HepG2 (cell line): ENCODE measurements around the gene SRPRA. TPM values are rescaled to one million over a fixed set of nuclear protein-coding genes. Genes with fewer than 3 reads are reported as not detected.
A peak's percentile ranks its signal among the peaks of the same experiment; 100 is the strongest.

ENCODE experiments used
- ARID5B ChIP-seq: IDR thresholded peaks from 2 replicates; pipeline ENCODE4 v1.4.0; 2020; ENCODE audit warnings: mild to moderate bottlenecking, missing genetic modification reagents
- IRF1 ChIP-seq: sonication (generic); formaldehyde crosslinking; IDR thresholded peaks from 2 replicates; pipeline ENCODE4 v1.4.0; 2020; ENCODE audit warnings: low read depth, mild to moderate bottlenecking, missing genetic modification reagents
- KDM2A ChIP-seq: sonication (generic); formaldehyde crosslinking; IDR thresholded peaks from 2 replicates; pipeline ENCODE4 v1.4.0; 2020; ENCODE audit warnings: low read depth, missing genetic modification reagents, borderline replicate concordance
- KDM3A ChIP-seq: IDR thresholded peaks from 2 replicates; pipeline ENCODE4 v1.6.1; 2018; ENCODE audit warnings: low read depth, missing compliant biosample characterization
- KLF12 ChIP-seq: sonication (generic); formaldehyde crosslinking; IDR thresholded peaks from 2 replicates; pipeline ENCODE4 v1.4.0; 2020; ENCODE audit warnings: missing genetic modification reagents, borderline replicate concordance
- KLF13 ChIP-seq: sonication (generic); formaldehyde crosslinking; IDR thresholded peaks from 2 replicates; pipeline ENCODE4 v1.4.0; 2020; ENCODE audit warnings: mild to moderate bottlenecking, missing genetic modification reagents
- SALL2 ChIP-seq: sonication (generic); formaldehyde crosslinking; IDR thresholded peaks from 2 replicates; pipeline ENCODE4 v1.8.1; 2023; ENCODE audit warnings: mild to moderate bottlenecking, missing genetic modification reagents, inconsistent platforms
- SMARCC2 ChIP-seq: fragments of 450-650 bp; IDR thresholded peaks from 2 replicates; pipeline ENCODE4 v1.6.1; 2017; ENCODE audit warnings: antibody characterized with exemption, mild to moderate bottlenecking
- SMYD3 ChIP-seq: sonication (generic); formaldehyde crosslinking; IDR thresholded peaks from 2 replicates; pipeline ENCODE4 v1.8.1; 2023; ENCODE audit warnings: mild to moderate bottlenecking, missing genetic modification reagents
- ZBTB39 ChIP-seq: sonication (generic); formaldehyde crosslinking; IDR thresholded peaks from 2 replicates; pipeline ENCODE4 v1.5.0; 2020; ENCODE audit warnings: missing genetic modification reagents
- ZNF614 ChIP-seq: IDR thresholded peaks from 2 replicates; pipeline ENCODE4 v1.6.1; 2018; ENCODE audit warnings: missing biosample characterization, missing genetic modification reagents, inconsistent platforms, borderline replicate concordance
- polyA plus RNA-seq, 8 experiments: library from polyadenylated mRNA; depleted of rRNA in 3 of 8; stranded (reverse) in 7 of 8; unstranded in 1 of 8; fragments of >200 nt; fragmentation: Illumina TruSeq in 4 of 8; extraction: Trizol in 4 of 8; gene quantifications; 2 replicates each; pipeline versions ENCODE4 v1.2.1 to v1.2.3, GENCODE V29; 2011 to 2016; ENCODE audit warnings: low read depth in 4 of 8, missing spikeins in 1 of 8, mixed read lengths in 1 of 8; ENCODE audit not compliant: insufficient read depth in 1 of 8
- total RNA-seq, 5 experiments: library from RNA; depleted of rRNA; stranded (reverse); fragments of >200 nt; fragmentation: Illumina TruSeq; extraction: Trizol; gene quantifications; 2 replicates each; pipeline ENCODE4 v1.2.3, GENCODE V29; 2016; ENCODE audit warnings: low read depth in 1 of 5
- TF ChIP-seq, protein P1 (sequence below): sonication (generic); formaldehyde crosslinking; IDR thresholded peaks from one replicate; pipeline ENCODE4 v1.5.1; 2020; ENCODE audit warnings: mild to moderate bottlenecking, missing genetic modification reagents; ENCODE audit errors: not compliant biosample characterization

SRPRA gene
- total and polyA plus RNA-seq, 2 of the 13 experiments (the other 11 are each of a cell fraction or from before 2014, with no cell fraction given): 27.7 to 64.6 TPM

DNA sequence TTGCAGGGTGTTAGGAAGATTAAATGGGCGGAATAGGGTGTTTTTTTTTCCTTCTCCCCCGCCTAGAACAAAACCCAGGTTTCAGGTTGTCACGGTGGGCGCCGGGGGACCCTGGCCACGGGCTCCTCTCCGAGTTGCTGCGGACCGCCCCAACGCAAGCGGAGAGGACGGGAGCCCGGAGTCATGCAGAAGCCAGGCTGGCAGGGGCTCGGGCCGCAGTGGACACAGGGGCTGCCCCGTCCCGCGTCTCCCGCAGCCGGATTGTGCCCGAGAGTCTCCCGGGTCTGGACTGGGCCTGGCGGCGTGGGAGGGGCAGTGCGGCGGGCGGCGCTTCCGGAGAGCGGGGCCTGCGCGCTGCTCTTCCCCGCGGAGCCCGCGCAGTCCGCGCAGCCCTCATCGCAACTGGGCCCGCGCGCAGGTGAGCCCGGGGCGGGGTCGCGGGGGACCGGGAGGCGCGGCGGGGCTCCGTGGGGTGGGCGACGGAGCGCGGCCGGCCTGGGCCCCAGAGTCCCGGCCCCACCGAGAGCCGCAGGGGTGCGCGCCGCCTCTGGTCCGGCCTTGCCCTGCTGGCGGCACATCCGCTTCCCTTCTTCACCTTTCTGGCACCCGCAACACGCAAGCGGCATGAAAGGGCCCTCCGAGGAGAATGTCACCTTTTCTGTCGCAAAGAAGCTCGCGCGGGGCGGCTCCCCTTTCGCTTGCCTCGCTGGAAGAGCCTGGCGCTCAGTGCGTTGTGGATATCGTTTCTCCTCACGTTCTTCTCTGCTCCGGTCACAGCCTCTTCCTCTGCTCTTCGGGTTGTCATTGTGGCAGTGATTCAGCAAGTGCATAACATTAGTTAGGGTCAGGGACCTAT lies 14.3 kb upstream of the SRPRA start, which contains the start of gene TIRAP (continued):
- TF ChIP-seq, protein P1, sequence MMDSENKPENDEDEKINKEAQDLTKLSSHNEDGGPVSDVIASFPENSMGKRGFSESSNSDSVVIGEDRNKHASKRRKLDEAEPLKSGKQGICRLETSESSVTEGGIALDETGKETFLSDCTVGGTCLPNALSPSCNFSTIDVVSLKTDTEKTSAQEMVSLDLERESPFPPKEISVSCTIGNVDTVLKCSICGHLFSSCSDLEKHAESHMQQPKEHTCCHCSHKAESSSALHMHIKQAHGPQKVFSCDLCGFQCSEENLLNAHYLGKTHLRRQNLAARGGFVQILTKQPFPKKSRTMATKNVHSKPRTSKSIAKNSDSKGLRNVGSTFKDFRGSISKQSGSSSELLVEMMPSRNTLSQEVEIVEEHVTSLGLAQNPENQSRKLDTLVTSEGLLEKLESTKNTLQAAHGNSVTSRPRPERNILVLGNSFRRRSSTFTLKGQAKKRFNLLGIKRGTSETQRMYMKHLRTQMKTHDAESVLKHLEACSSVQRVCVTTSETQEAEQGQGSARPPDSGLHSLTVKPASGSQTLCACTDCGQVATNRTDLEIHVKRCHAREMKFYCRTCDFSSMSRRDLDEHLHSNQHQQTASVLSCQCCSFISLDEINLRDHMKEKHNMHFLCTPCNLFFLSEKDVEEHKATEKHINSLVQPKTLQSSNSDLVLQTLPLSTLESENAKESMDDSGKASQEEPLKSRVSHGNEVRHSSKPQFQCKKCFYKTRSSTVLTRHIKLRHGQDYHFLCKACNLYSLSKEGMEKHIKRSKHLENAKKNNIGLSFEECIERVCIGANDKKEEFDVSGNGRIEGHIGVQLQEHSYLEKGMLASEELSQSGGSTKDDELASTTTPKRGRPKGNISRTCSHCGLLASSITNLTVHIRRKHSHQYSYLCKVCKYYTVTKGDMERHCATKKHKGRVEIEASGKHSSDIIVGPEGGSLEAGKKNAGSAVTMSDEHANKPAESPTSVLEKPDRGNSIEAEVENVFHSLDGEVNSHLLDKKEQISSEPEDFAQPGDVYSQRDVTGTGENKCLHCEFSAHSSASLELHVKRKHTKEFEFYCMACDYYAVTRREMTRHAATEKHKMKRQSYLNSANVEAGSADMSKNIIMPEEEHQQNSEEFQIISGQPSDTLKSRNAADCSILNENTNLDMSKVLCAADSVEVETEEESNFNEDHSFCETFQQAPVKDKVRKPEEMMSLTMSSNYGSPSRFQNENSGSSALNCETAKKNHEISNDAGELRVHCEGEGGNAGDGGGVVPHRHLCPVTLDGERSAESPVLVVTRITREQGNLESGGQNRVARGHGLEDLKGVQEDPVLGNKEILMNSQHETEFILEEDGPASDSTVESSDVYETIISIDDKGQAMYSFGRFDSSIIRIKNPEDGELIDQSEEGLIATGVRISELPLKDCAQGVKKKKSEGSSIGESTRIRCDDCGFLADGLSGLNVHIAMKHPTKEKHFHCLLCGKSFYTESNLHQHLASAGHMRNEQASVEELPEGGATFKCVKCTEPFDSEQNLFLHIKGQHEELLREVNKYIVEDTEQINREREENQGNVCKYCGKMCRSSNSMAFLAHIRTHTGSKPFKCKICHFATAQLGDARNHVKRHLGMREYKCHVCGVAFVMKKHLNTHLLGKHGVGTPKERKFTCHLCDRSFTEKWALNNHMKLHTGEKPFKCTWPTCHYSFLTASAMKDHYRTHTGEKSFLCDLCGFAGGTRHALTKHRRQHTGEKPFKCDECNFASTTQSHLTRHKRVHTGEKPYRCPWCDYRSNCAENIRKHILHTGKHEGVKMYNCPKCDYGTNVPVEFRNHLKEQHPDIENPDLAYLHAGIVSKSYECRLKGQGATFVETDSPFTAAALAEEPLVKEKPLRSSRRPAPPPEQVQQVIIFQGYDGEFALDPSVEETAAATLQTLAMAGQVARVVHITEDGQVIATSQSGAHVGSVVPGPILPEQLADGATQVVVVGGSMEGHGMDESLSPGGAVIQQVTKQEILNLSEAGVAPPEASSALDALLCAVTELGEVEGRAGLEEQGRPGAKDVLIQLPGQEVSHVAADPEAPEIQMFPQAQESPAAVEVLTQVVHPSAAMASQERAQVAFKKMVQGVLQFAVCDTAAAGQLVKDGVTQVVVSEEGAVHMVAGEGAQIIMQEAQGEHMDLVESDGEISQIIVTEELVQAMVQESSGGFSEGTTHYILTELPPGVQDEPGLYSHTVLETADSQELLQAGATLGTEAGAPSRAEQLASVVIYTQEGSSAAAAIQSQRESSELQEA (CRISPR knock-in tag): peak; percentile 19
- TF ChIP-seq SALL2 (CRISPR knock-in tag): no peak
- TF ChIP-seq ZBTB39 (CRISPR knock-in tag): no peak
- TF ChIP-seq KDM3A: no peak
- peak; percentile 79 for TF ChIP-seq KDM2A (CRISPR knock-in tag)
- peak; percentile 82; the same call in 1 of the 2 replicates for TF ChIP-seq KLF12
- TF ChIP-seq KLF13 (CRISPR knock-in tag): 0 out of 2 replicates have a peak, but pooled peaks have one; percentile 60
- peak; percentile 41; the same call in 1 of the 2 replicates for TF ChIP-seq ZNF614 (CRISPR knock-in tag)
- 0 out of 2 replicates have a peak, but pooled peaks have one; percentile 54 for TF ChIP-seq SMYD3 (CRISPR knock-in tag)
- TF ChIP-seq SMARCC2: no peak
- peak; percentile 43; the same call in 1 of the 2 replicates for TF ChIP-seq ARID5B (CRISPR knock-in tag)
- TF ChIP-seq IRF1: no peak
